MM.1S (cell line): ENCODE measurements around the gene GRK4.
"Not testable (repeated sequence)": the region's sequence is repeated elsewhere in the genome, so short reads cannot be mapped to it uniquely, and the experiment has no call there.

ENCODE experiments used
- DNase-seq: peaks from one replicate; pipeline ENCODE4 v3.0.0-alpha.2; 2015
- H2AFZ ChIP-seq: fragments of 300-600 bp; sonication (generic); 2 replicates; pipeline ENCODE4 v1.6.0; 2016; ENCODE audit warnings: antibody characterized with exemption, low read length
- H3F3A ChIP-seq: fragments of 300-600 bp; sonication (generic); 2 replicates; pipeline ENCODE4 v1.6.1; 2016; ENCODE audit warnings: mild to moderate bottlenecking, antibody characterized with exemption, low read length, moderate library complexity, mixed read lengths; ENCODE audit not compliant: insufficient read depth
- H3K27ac ChIP-seq: fragments of 300-600 bp; sonication (generic); 2 replicates; pipeline ENCODE4 v1.5.1; 2016; ENCODE audit warnings: mild to moderate bottlenecking, low read length
- H3K27me3 ChIP-seq: fragments of 300-600 bp; sonication (generic); replicated peaks from 2 replicates; pipeline ENCODE4 v1.6.0; 2016; ENCODE audit warnings: low read length; ENCODE audit not compliant: insufficient read depth
- H3K36me3 ChIP-seq: fragments of 300-600 bp; sonication (generic); replicated peaks from 2 replicates; pipeline ENCODE4 v1.6.1; 2016; ENCODE audit warnings: mild to moderate bottlenecking, low read length, mixed read lengths; ENCODE audit not compliant: insufficient read depth
- H3K4me1 ChIP-seq: fragments of 300-600 bp; sonication (generic); 2 replicates; pipeline ENCODE4 v1.6.1; 2016; ENCODE audit warnings: low read length, mixed read lengths
- H3K4me2 ChIP-seq: fragments of 300-600 bp; sonication (generic); 2 replicates; pipeline ENCODE4 v1.6.0; 2016; ENCODE audit warnings: low read depth, low read length
- H3K4me3 ChIP-seq: fragments of 300-600 bp; sonication (generic); 2 replicates; pipeline ENCODE4 v1.5.1; 2016; ENCODE audit warnings: low read length, mixed read lengths
- H3K79me2 ChIP-seq: fragments of 300-600 bp; sonication (generic); 2 replicates; pipeline ENCODE4 v1.6.1; 2016; ENCODE audit warnings: mixed run types, low read length, mixed read lengths
- H3K9ac ChIP-seq: fragments of 300-600 bp; sonication (generic); 2 replicates; pipeline ENCODE4 v1.6.1; 2016; ENCODE audit warnings: low read length, mixed read lengths
- H3K9me2 ChIP-seq: fragments of 300-600 bp; sonication (generic); replicated peaks from 2 replicates; pipeline ENCODE4 v1.6.1; 2016; ENCODE audit warnings: mild to moderate bottlenecking, low read length, mixed read lengths; ENCODE audit not compliant: insufficient read depth
- H3K9me3 ChIP-seq: fragments of 300-600 bp; sonication (generic); replicated peaks from 2 replicates; pipeline ENCODE4 v1.6.1; 2016; ENCODE audit warnings: mild to moderate bottlenecking, low read length, mixed read lengths; ENCODE audit not compliant: insufficient read depth
- H4K20me1 ChIP-seq: fragments of 300-600 bp; sonication (generic); 2 replicates; pipeline ENCODE4 v1.6.1; 2016; ENCODE audit warnings: mild to moderate bottlenecking, low read length, moderate library complexity, mixed read lengths; ENCODE audit not compliant: insufficient read depth
- CTCF ChIP-seq: fragments of 300-600 bp; sonication (generic); IDR thresholded peaks from 2 replicates; pipeline ENCODE4 v1.5.1; 2016; ENCODE audit warnings: antibody characterized with exemption, low read length, mixed read lengths
- EZH2 ChIP-seq: fragments of 300-600 bp; sonication (generic); optimal IDR thresholded peaks from 2 replicates; pipeline ENCODE3; 2017; ENCODE audit warnings: low read depth, mild to moderate bottlenecking, antibody characterized with exemption, low read length, mixed read lengths
- EZH2phosphoT487 ChIP-seq: fragments of 300-600 bp; sonication (generic); IDR thresholded peaks from 2 replicates; pipeline ENCODE4 v1.6.1; 2018; ENCODE audit warnings: antibody characterized with exemption, low read length

GRK4 gene

GRCh38 chr4:2937146-2937857 lies 26.1 kb upstream of the GRK4 start:
- Histone ChIP-seq H3K36me3 (peaks cover 3% of the 10 kb centered on the region; the same call in 1 of the 2 replicates), H4K20me1 (no peaks in the 10 kb centered on the region), H3K27me3 (no peaks in the 10 kb centered on the region), H3K79me2 (no peaks in the 10 kb centered on the region; the same call in 1 of the 2 replicates), H3K27ac (no peak overlapping the region), H3F3A (peaks cover 18% of the 10 kb centered on the region; the same call in 1 of the 2 replicates), H3K4me1 (peaks cover 8% of the 10 kb centered on the region; the same call in 1 of the 2 replicates), H3K9me3 (no peaks in the 10 kb centered on the region), H3K9ac (no peak overlapping the region), H3K4me3 (no peak overlapping the region), H2AFZ (no peak overlapping the region), H3K9me2 (no peaks in the 10 kb centered on the region), H3K4me2 (no peak overlapping the region)
- no peak for DNase-seq
- TF ChIP-seq CTCF: no peak
- TF ChIP-seq EZH2phosphoT487: no peak
- TF ChIP-seq EZH2: no peak

DNA sequence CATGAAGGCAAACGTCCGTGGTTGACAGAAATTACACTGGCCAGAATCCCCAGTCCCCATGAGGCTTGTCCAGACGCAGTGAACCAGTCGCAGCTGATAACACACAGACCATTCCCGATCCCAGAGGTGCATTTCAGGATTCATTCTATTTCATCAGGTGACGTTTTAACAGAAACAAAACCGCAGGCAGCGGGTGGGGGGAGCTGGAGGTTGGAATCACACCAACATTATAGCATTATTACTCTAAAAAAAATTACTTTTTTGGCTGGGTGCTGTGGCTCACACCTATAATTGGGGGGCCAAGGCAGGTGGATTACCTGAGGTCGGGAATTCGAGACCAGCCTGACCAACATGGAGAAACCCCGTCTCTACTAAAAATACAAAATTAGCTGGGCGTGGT lies 25.4 kb upstream of the GRK4 start:
- Histone ChIP-seq H3K9me3 (no peaks in the 10 kb centered on the region), H3K4me2 (no peak overlapping the region), H4K20me1 (no peaks in the 10 kb centered on the region), H3K36me3 (peaks cover 3% of the 10 kb centered on the region; the same call in 1 of the 2 replicates), H3F3A (peaks cover 18% of the 10 kb centered on the region; the same call in 1 of the 2 replicates), H3K4me1 (peaks cover 8% of the 10 kb centered on the region; the same call in 1 of the 2 replicates), H2AFZ (no peak overlapping the region), H3K27ac (no peak overlapping the region), H3K27me3 (no peaks in the 10 kb centered on the region), H3K9ac (no peak overlapping the region), H3K79me2 (no peaks in the 10 kb centered on the region; the same call in 1 of the 2 replicates), H3K4me3 (no peak overlapping the region), H3K9me2 (no peaks in the 10 kb centered on the region)
- TF ChIP-seq EZH2phosphoT487 (no peak), CTCF (no peak), EZH2 (no peak)
- DNase-seq: no peak

DNA sequence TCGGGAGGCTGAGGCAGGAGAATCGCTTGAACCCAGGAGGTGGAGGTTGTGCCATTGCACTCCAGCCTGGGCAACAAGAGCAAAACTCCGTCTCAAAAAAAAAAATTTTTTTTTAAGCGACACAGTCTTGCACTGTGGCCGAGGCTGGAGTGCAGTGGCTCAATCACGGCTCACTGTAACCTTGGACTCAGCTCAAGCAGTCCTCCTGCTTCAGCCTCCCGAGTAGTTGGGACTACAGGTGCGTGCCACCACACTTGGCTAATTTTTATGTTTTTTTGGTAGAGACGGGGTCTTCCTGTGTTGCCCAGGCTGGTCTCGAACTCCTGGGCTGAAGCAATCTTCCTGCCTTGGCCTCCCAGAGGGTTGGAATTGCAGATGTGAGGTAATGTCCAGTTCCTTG lies 25.0 kb upstream of the GRK4 start:
- not testable (repeated sequence) for H3K9me2 ChIP-seq, H3K4me1 ChIP-seq, H3K27ac ChIP-seq, H3K9me3 ChIP-seq, DNase-seq, H3K4me3 ChIP-seq, H3K27me3 ChIP-seq, H3K9ac ChIP-seq, H3K79me2 ChIP-seq, H3K4me2 ChIP-seq, H3K36me3 ChIP-seq, H2AFZ ChIP-seq, H4K20me1 ChIP-seq
- H3F3A ChIP-seq: peaks cover 18% of the 10 kb centered on the region; the same call in 1 of the 2 replicates

- peaks cover 18% of the 10 kb centered on the region; the same call in 1 of the 2 replicates for H3F3A ChIP-seq
- H3K27me3 ChIP-seq: no peaks in the 10 kb centered on the region
- no peaks in the 10 kb centered on the region for H4K20me1 ChIP-seq
- no peaks in the 10 kb centered on the region; the same call in 1 of the 2 replicates for H3K79me2 ChIP-seq
- no peak overlapping the region for H3K4me2 ChIP-seq
- H3K4me1 ChIP-seq: peaks cover 8% of the 10 kb centered on the region; the same call in 1 of the 2 replicates
- no peak for TF ChIP-seq EZH2
- TF ChIP-seq CTCF: no peak
- no peak for TF ChIP-seq EZH2phosphoT487
- H3K9me3 ChIP-seq: no peaks in the 10 kb centered on the region
- no peak overlapping the region for H3K27ac ChIP-seq
- H3K36me3 ChIP-seq: peaks cover 3% of the 10 kb centered on the region; the same call in 1 of the 2 replicates
- no peak overlapping the region for H3K4me3 ChIP-seq
- H3K9ac ChIP-seq: no peak overlapping the region
- no peaks in the 10 kb centered on the region for H3K9me2 ChIP-seq
- no peak for DNase-seq
- H2AFZ ChIP-seq: no peak overlapping the region
Observed at GRCh38 chr4:2938906-2939305, 24.5 kb upstream of the GRK4 start.
